BJ (cell line): ENCODE data around the gene ACP7. TPM values are rescaled to one million over a fixed set of nuclear protein-coding genes. Genes with fewer than 3 reads are reported as not detected.

ENCODE experiments used
- CTCF ChIA-PET: fragments of 350-600 bp; formaldehyde crosslinking; extraction: SDS; loops from one replicate; lab custom pipeline; 2021; ENCODE audit warnings: antibody characterized with exemption, inconsistent platforms; lab: Yijun Ruan, JAX
- POLR2A ChIA-PET: fragments of 300-600 bp; sonication (Branson Sonifier 250); formaldehyde crosslinking; extraction: SDS; loops from one replicate; lab custom pipeline; 2021; ENCODE audit warnings: antibody characterized with exemption; lab: Charles Lee
- DNase-seq: peaks from one replicate; pipeline ENCODE4 v3.0.0-alpha.2; 2011; ENCODE audit warnings: low read depth
- H3K27me3 ChIP-seq: 2 replicates; pipeline ENCODE4 v1.6.0; 2011; ENCODE audit warnings: low read length; ENCODE audit not compliant: control insufficient read depth, insufficient read depth
- H3K36me3 ChIP-seq: 2 replicates; pipeline ENCODE4 v1.5.1; 2011; ENCODE audit warnings: low read length; ENCODE audit not compliant: control insufficient read depth, insufficient read depth
- H3K4me3 ChIP-seq: 2 replicates; pipeline ENCODE4 v1.5.1; 2011; ENCODE audit warnings: low read depth, mild to moderate bottlenecking, control low read depth, low read length
- CTCF ChIP-seq: IDR thresholded peaks from 2 replicates; pipeline ENCODE4 v1.5.1; 2011; ENCODE audit warnings: low read depth, mild to moderate bottlenecking, control low read depth, inconsistent platforms, low read length, moderate library complexity; ENCODE audit not compliant: insufficient read depth
- polyA plus RNA-seq: library from polyadenylated mRNA; depleted of rRNA; stranded (reverse); fragments of >200 nt; gene quantifications from 2 replicates; pipeline ENCODE4 v1.2.3, GENCODE V29; 2011

ACP7 gene
- polyA plus RNA-seq, 1 experiment: not detected

- TF ChIP-seq CTCF: no peak
- CTCF ChIA-PET: interaction anchor here (0.6 kb wide), 1 partner anchor 87 kb away, joined by 3 read pairs; no protein-coding TSS in a partner anchor
- no peak for DNase-seq
Observed at GRCh38 chr19:39138221-39139211, 54.3 kb downstream of the ACP7 start.

GRCh38 chr19:39139305-39139874 lies 55.2 kb downstream of the ACP7 start:
- DNase-seq: no peak
- POLR2A ChIA-PET: no interaction called here
- no peak for TF ChIP-seq CTCF
- Histone ChIP-seq H3K4me3 (no peak overlapping the region), H3K36me3 (no peaks in the 10 kb centered on the region; the same call in none of the 2 replicates), H3K27me3 (no peaks in the 10 kb centered on the region)
- CTCF ChIA-PET: interaction anchor here (0.6 to 2.1 kb wide), 3 partner anchors 17 to 88 kb away, joined by 3 to 9 read pairs (median 3); no protein-coding TSS in a partner anchor

More at GRCh38 chr19:39138221-39139211, 54.3 kb downstream of the ACP7 start:
- Histone ChIP-seq H3K36me3 (no peaks in the 10 kb centered on the region; the same call in none of the 2 replicates), H3K4me3 (no peak overlapping the region), H3K27me3 (no peaks in the 10 kb centered on the region)
- POLR2A ChIA-PET: no interaction called here

GRCh38 chr19:39139971-39140453 lies 55.8 kb downstream of the ACP7 start:
- no peak overlapping the region for H3K4me3 ChIP-seq
- DNase-seq: no peak
- ChIA-PET POLR2A (no interaction called here), CTCF (interaction anchor here (1.1 to 2.1 kb wide), 3 partner anchors 18 to 88 kb away, joined by 3 to 9 read pairs (median 4); no protein-coding TSS in a partner anchor)
- no peak for TF ChIP-seq CTCF
- H3K36me3 ChIP-seq: no peaks in the 10 kb centered on the region; the same call in none of the 2 replicates
- H3K27me3 ChIP-seq: no peaks in the 10 kb centered on the region

- H3K4me3 ChIP-seq: no peak overlapping the region
- TF ChIP-seq CTCF: no peak
- no peaks in the 10 kb centered on the region for H3K27me3 ChIP-seq
- no peaks in the 10 kb centered on the region; the same call in none of the 2 replicates for H3K36me3 ChIP-seq
- ChIA-PET POLR2A (no interaction called here), CTCF (interaction anchor here (1.1 to 2.1 kb wide), 2 partner anchors 18 to 89 kb away, joined by 4 to 9 read pairs; no protein-coding TSS in a partner anchor)
- DNase-seq: no peak
Observed at GRCh38 chr19:39140594-39140993, 56.4 kb downstream of the ACP7 start.

- ChIA-PET POLR2A (no interaction called here), CTCF (interaction anchor here (0.8 kb wide), 1 partner anchor 20 kb away, joined by 4 read pairs; no protein-coding TSS in a partner anchor)
- TF ChIP-seq CTCF: no peak
- DNase-seq: no peak
- Histone ChIP-seq H3K36me3 (no peaks in the 10 kb centered on the region; the same call in none of the 2 replicates), H3K4me3 (no peak overlapping the region), H3K27me3 (no peaks in the 10 kb centered on the region)
Observed at GRCh38 chr19:39141929-39142328, 57.8 kb downstream of the ACP7 start.
